Head of caudate nucleus (tissue), 42 donors: ENCODE results near the gene GDF11.

ENCODE experiments used
- DNase-seq, 42 donors: peaks; one replicate each; pipeline versions ENCODE4 v3.0.0 to v3.0.0-alpha.2; 2020 to 2021; ENCODE audit warnings: mixed read lengths in 7 of 42
- intact Hi-C: fragments of 100-400 bp; cut with DNase I; formaldehyde crosslinking; loops from one replicate; pipeline ENCODE4 v1.15.0; 2022

GDF11 gene

DNA sequence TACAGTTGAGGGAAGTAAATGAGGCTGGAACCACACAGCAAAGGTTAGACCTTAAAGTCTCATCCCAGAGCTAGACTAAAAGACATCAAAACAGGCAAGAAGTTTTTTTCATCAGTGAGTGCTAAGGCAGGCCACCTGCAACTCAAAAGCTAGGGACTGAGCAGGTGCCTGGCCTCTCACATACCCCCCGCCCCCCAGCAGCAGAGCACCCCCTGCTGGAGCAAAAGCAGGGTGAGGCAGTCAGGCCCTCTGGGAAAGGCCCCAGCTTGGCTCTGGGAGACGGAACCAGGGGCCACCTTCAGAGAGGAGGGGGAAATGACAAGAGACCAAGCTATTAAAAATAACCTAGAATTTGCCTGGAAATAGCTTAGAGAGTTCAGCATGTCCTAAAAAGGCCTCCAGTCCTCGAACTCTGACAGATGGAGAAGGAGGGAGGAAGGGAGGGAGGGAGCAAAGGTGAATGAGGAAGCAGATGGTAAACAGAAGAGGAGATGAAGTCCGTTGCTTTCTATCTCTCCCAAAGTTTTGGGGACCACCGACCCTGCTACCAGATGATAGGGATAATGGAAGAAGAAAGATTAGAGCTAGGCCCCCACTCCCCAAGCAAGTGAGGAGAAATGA lies 37.0 kb upstream of the GDF11 start:
- intact Hi-C loops, result no loop called here
- no peak for DNase-seq

DNA sequence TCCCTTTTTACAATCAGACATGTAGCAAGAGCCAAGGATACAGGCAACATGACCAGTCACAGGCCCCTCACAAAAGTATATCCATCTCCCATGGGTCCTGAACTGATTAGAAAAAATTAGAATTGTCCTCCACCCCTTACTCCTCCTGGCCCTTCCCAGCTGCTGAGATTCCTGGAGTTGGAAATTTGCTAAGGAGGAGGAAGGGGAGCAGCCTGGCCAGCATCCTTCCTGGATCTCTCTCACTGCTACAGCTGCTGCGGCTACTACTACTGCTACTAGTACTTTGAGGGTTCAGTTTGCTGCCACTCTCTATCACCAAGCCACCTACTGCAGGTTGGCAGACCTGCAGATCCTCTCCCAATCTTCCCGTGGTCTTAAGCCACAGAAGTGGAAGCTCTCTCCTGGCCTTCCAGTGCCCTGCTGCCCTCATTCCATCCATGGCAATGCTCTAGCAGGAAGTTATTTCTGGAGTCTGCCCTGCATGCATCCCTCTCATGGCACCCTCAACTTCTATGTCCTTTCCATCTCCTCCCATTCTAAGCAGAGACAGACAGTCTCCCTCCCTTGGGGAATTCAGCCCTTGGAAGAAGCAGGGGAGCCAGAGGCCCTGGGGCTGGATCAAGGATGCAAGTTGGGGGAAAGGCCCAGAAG lies 36.2 kb upstream of the GDF11 start:
- DNase-seq, result no peak
- intact Hi-C loops, result no loop called here

DNA sequence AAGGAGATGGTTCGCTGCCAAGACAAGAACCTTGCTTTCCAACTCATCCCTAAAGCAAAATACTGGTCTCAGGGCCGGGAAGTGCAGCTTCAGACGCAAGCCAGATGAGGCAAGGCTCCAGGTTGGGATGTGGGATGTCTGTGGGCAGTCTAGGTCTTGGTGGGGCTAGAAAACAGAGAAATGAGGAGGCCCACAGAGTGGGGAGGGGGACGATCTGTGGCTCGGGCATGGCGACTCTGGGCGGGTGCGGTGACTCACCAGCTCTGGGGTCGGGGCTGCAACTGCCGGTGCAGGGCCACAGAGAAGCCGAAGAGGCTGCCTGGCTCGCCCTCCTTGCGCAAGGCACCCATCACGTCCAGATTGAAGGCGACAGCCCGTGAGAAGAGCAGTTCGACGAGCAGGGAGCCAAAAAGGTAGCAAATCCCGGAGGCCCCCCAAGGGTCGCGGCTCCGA lies 35.7 kb upstream of the GDF11 start:
- intact Hi-C loops, result no loop called here
- peak in 1 of 42 donors; percentile 71 for DNase-seq

DNA sequence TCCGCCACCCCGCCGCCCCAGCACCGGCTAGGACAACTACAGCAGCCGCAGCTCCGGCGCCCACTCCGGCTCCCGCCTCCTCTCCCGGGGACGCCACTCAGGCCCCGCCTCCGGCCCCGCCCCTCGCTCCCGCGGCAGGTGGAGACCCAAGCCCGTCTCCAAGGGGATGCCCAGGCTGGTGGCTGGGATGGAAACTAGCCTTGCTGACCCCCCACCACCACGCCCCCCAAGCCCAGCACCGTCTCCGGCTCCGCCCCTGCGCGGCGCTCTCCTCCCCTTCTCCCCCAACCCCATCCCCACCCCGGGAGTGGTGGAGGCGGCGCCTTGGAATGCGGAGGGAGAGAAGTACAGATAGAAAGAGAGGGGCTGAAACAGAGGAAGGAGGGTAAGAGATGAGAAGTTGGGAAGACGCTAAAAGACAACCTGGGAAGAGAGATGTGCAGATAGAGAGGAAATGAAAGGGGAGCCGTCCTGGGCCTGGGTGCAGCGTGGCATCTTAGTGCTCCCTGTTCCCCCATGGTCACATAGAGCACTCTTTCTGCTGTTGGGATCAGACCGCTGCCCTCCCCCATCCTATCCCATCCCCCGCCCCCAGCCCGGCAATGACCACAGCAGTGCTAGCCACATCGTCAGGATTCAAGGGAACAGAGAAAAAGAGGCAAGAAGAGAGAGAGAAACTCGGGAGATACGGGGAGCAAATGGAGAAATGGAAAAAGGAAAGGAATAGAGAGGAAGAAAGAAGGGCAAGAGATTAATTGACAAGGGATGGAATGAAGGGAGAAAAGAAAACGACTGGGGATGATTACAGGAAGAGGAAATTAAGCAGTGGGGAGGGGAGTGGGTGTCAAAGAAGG lies 34.9 kb upstream of the GDF11 start, which contains the start of gene ITGA7:
TSS of gene ITGA7 (minus strand) at position 64 of the 854 bp plus-strand sequence. CDS start 222 bp downstream, outside the sequence.
- peak; percentile 53 to 92 (median 80) for DNase-seq
- intact Hi-C loops, result no loop called here

DNA sequence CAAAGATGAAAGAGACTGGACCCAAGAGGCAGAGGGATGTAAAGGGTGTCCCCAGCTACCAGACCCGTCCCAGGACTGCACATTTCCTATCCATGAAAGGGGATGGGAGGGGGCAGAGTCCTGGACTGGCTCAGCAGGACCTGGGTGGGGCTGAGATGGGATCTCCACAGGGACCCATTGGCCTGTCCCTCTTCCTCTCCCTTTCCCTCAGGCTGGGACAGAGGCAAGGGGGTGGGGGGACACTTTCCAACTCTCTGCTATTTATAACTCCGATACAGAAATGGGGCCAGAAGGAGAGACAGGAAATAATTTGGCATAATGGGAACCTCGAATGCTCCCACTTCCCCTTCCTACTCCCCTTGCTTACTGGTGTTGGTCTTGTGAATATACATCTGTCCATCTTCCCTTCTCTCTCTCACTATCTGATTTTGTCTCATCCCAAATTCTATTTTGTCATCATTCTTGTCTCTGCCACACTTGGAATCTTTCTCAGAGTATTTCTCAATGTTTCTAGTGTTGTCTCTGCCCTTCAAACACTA lies 34.2 kb upstream of the GDF11 start:
- intact Hi-C loops, result no loop called here
- no peak for DNase-seq

DNA sequence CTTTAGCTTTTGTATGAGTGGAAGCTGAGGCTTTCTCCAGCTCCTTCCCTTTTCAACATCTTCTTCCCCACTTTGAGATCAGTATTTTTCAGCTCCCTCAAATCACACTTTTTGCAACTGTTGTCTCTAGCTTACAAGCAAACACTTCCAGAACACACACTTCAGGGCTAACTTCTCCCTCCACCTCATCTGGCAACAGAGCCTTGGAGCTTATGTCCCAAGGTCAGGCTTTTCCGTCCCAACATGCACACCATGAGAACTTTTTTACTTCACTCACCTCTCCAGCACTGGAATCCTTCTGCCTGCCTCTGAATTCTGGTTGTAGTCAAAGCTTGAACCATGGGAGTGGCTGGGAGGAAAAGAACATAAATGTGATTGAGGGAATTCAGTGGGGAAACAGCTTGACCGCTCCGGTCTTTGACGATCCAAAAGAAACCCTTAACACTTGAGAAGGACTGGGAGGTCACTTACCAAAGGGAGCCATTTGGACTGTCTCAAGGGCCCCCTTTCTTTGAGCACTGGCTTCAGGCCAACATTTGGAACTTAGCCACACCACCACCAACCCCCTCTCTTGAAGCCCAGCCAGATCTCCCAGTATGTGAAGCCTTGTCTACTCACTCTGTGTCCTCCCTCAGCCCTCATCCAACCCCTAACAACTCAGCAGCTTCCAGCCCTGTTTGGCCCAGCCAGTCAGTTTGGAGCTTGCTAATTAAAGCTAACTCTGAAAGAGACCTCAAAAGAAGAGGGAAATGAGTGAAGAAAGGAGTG lies 31.0 kb upstream of the GDF11 start:
- intact Hi-C loops, result no loop called here

DNA sequence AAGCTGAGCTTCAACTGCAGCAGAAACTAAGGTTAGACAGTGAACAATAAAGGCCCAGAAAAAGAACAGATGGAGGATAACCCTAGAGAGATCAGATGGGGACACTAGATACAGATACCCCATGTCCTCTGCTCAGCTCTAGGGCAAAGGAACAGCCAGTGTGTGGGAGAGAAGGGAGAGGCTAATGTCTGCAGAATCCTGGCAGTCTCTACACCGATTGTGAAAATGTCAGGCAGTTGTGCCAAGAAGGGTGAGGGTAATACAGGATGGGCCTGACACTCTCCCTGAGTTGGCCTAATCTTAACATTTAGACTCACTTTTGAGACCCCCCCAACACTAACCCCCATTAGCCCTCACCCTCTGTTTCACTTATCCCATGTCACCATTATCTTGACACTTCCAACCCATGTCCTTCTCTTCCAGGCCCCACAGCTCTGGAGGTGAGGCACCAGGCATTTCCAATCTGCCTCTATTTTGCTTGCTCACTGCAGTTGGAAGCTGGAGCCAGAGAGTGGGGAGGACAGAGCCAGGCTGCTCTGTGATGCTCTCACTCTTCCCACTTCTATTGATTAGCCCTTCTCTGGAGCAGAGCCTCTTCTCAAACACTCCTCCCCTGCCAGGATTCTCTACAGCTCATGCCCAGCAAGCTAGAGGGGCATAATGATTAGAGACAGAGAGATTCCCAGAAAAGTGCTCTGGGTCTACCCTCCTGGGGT lies 30.1 kb upstream of the GDF11 start:
- intact Hi-C loops, result no loop called here
- DNase-seq, result no peak

More for the DNA sequence above, 31.0 kb upstream of the GDF11 start:
- DNase-seq, result peak in 11 of 42 donors; percentile 33 to 68 (median 42)

DNA sequence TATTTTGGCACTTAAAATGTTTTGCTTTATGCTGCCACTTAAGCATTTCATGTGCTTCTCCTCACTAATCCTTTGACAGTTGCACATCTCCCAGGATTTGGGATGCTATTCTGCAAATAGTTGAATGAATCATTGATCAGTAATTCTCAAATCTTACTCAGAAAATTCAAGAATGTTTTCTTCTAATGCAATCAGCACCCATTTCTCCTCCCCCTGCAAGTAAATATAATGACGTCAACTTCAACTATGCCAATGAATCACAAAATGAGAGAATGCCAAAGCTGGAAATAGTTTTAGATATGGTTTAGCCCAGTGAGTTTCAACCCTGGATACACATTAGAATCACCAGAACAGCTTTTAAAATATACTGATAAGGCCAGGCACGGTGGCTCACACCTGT lies 29.2 kb upstream of the GDF11 start:
- intact Hi-C loops, result no loop called here
- DNase-seq, result no peak

DNA sequence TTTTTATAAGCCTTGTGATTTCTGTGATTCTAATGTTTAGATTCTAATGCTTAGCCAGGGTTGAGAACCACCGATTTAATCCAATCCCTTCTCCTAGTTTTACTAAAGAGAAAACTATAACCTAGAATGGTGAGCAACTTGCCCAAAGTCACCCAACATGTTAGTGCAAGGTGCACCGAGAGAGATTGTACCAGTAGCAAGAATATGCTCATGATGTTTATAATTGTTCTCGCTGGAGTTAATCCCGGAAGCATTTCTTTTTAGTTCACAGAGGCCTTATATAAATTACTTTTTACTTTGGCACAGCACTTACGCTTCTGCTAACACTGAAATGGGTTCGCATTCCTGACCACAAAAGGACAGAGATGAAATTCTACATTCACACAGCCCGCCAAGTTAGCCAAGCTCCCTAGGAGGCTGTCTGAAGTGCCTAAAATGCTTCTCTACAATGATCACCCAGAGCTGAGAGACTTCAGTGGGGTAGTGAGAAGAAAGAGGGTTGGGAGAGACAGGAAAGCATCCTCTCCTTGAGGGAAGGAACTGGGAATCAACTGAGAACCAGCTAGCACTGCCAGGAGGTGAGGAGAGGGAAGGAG lies 27.7 kb upstream of the GDF11 start:
- no peak for DNase-seq
- intact Hi-C loops, result no loop called here

DNA sequence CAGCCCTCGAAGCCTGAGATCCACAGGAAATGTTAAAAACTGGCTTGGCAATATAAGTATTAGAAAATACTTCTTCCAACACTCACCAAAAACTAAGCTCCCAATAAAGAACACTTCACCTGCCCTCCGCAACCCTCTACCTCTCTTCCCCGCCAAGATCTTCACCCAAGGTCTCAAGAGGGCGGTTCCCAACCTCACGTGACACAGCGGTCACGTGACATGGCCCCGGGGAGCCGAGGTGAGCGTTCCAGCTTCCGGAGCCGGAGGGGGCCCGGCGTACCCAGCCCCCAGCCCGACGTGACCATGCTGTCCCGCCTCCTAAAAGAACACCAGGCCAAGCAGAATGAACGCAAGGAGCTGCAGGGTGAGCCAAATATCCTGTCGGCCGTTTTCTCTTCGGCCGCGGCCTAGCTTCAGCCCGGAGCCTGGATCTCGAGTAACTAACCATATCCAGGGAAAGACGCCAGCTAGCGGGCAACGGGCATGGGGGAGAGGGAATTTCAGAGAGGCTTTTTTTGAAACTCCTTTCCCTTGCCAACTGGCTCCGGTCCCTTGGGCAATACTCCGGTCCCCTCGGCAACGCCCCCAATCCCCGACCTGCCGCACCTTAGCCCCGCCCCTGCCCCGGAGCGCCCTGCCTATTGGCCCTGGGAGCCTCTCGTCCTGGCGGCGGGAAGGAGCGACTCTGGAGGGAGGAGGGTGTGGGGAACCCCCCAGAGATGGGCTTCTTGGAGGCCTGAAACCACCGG lies 26.9 kb upstream of the GDF11 start, which contains the start of gene BLOC1S1:
TSS of gene BLOC1S1 (plus strand) at position 214 of the 749 bp plus-strand sequence. CDS start at position 220, 6 bp downstream.
- intact Hi-C loops, result no loop called here

DNA sequence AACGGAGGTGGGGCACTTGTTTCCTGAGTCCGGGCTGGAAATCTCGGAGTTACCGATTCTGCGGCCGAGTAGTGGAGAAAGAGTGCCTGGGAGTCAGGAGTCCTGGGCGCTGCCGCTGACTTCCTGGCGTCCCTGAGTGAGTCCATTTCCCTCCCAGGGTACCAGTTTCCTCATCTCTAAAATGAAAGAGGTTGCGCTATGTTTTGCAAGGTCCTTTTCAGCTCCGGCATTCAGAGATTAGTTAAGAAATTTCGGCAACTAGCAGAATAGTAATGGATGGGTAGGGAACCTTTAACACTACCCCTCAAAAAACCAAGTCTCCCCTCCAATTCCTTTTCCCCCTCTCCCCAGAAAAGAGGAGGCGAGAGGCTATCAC lies 26.4 kb upstream of the GDF11 start:
- DNase-seq, result no peak
- intact Hi-C loops, result no loop called here

More for the DNA sequence above, 26.9 kb upstream of the GDF11 start, which contains the start of gene BLOC1S1:
- DNase-seq, result peak; percentile 83 to 97 (median 93)

DNA sequence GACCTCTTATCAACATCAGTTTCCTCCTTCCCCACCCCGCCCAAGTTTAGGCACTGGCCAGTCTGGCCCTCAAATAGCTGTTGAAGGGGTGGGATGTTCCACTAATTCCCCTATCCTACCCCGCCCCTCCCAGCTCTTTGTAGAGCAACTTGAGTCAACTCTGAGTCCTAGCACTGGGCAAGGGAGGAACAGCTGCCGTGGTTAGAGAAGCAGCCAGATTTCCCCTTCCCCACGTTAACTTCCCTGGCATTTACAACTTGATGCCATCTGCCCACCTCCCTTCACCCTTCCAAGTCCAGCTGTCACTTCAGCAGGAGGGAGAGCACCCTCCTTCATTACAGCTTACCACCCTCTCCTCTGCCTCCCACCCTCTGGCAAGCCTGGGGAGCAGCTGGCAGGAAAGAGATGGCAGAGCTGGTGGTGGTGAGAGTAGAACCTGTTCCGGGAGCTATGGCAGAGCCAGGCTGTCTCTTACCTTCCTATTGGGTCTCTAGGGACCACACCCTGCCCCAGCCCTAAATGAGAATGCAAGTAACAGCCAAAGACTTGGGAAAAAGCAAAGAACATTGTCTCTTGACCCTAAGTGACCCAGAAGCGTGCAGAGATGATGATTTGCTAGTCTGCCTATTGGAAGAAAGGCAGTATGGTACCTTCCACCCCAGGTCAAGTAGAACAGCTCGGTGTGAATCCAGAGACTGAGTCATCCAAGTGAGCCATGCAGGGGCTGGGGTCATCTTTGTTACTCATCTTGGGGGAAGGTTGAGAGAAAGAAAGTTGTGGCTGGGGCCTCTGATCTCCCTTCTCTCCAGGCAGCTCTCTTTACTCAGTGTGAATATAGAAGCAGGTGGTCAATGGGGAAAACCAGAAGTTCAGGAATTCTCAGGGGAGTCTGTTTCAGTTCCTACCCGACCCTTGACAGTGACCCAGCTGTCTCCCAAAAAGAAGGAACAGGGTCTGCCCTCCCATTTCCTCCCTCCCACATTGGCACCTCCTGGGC lies 25.6 kb upstream of the GDF11 start:
- DNase-seq, result no peak
- intact Hi-C loops, result no loop called here

DNA sequence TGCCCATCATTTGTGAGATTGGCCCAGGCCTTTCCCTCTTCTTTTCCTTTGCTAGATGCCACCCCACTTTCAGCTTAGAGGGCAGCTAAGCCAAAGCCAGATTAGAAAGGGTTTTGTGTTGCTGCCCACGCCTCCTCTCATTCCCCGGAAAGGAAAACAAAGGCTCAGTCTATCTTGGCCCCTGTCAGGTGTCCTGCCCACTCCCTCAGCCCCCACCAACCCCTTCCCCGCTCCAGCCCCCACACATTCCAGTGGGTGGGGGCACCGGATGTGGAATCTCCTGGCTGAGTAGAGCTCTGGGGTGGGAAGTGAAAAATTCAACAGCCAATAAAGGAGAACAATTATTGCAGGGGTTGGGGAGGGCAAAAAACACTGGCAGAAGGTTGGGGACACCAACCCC lies 24.9 kb upstream of the GDF11 start:
- intact Hi-C loops, result no loop called here
- DNase-seq, result no peak

DNA sequence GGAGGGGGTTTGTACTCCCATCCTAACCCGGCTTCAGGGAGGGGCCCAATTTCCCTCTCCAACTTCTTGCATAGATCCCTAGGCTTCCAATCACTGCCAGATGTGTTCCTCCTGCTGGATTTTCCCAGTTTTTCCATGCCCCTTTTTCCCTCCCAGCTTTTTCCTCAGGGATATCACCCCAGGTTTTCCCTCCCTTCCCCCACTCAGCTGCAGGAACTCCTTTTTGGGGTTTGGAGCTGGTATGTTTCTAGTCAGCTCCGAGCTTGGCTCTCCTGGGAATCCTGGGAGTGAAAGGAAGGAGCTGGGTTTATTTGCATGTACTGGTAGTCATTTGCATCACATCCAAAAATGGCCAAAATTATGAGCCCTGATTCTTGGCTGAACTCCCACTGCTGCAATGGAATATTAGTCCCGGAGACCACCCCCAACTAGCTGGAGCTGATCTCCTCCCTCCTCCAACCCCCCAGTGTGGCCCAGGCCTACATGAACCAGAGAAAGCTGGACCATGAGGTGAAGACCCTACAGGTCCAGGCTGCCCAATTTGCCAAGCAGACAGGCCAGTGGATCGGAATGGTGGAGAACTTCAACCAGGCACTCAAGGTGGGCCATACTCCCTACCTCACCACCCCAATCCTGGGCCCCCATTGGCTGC lies 24.2 kb upstream of the GDF11 start:
- no peak for DNase-seq
- intact Hi-C loops, result no loop called here

DNA sequence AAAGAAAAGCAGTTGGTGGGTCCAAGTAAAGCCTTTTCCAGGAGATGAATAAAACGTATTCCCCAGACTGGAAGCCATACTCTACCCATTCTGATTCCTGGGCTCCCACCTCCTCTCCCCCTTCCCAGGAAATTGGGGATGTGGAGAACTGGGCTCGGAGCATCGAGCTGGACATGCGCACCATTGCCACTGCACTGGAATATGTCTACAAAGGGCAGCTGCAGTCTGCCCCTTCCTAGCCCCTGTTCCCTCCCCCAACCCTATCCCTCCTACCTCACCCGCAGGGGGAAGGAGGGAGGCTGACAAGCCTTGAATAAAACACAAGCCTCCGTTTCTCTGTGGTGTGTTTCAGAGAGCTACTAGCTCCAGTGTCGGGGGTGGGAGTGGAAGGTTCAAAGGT lies 23.6 kb upstream of the GDF11 start:
- DNase-seq, result no peak
- intact Hi-C loops, result no loop called here
